Activated T-cell treated with anti-CD3 and anti-CD28 coated beads, Interleukin-2, amount 50 U/mL, for 24 hours (primary cell): Measurements from ENCODE around the gene PPIL1.
A peak's percentile ranks its signal among the peaks of the same experiment; 100 is the strongest.
"Not testable (repeated sequence)": the region's sequence is repeated elsewhere in the genome, so short reads cannot be mapped to it uniquely, and the experiment has no call there.

ENCODE experiments used
- DNase-seq: peaks from one replicate; pipeline ENCODE4 v3.0.0-alpha.2; 2020
- H3K27ac Mint-ChIP-seq: 2 replicates; pipeline ENCODE4 v1.8.0; 2020; ENCODE audit warnings: mild to moderate bottlenecking, mixed read lengths
- H3K27me3 Mint-ChIP-seq: 2 replicates; pipeline ENCODE4 v1.8.0; 2020; ENCODE audit warnings: mixed read lengths
- H3K36me3 Mint-ChIP-seq: 2 replicates; pipeline ENCODE4 v1.8.0; 2020; ENCODE audit warnings: low read depth, mixed read lengths
- H3K4me1 Mint-ChIP-seq: 2 replicates; pipeline ENCODE4 v1.8.0; 2020; ENCODE audit warnings: low read depth, mixed read lengths
- H3K4me3 Mint-ChIP-seq: 2 replicates; pipeline ENCODE4 v1.8.0; 2020; ENCODE audit warnings: mild to moderate bottlenecking, moderate library complexity, mixed read lengths
- H3K9me3 Mint-ChIP-seq: 2 replicates; pipeline ENCODE4 v1.8.0; 2020; ENCODE audit warnings: mixed read lengths

PPIL1 gene

DNA sequence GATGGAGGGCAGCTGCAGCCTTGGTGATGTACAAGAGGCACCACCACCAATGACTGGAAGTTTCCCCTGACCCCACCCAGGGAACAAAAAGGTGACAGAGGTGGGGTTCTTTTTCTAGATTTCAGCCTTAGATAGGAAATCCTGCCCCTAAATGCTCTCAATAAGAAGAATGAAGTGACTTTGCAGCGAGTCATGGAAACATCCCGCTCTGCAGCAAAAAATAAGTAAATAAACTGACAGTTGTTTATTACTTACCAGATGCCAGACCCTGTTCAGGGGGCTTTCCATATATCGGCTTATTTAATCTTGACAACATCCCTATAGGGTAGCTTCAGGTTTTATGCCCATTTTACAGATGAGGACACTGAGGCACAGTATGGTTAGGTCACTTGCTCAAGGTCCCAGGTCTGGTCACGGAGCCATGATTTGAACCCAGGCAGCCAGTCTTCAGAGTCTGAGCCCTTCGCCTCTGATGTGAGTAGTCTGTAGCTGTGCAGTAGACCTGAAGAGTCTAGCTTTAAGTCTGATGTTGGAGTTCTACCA, 30.3 kb upstream of the PPIL1 start:
- Mint-ChIP-seq H3K4me1 (peaks cover 6% of the 10 kb centered on the region), H3K27ac (no peak overlapping the region), H3K36me3 (peaks cover 85% of the 10 kb centered on the region)

DNA sequence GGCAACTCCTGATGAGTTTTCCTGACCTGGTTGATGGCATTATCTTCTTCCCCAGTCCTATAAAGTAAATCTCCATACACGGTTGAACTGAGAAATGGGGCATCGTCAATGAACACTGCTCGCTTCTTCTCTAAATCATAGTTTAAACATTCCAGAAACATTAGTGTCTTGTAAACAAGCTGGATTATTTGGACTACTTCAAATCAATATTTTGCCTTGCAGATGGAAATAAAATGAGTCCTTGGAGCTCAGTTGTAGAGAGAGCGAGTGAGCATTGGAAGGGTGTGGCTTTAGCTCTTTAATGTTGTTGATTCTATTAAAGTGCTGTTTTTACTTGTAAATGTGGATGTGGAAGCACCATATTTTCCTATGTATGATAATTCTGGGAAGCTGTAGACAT, 29.5 kb upstream of the PPIL1 start:
- no peak overlapping the region for H3K4me3 Mint-ChIP-seq
- H3K9me3 Mint-ChIP-seq, result no peaks in the 10 kb centered on the region
- no peak for DNase-seq
- H3K27me3 Mint-ChIP-seq, result no peaks in the 10 kb centered on the region
- peaks cover 6% of the 10 kb centered on the region for H3K4me1 Mint-ChIP-seq
- H3K27ac Mint-ChIP-seq, result no peak overlapping the region
- peaks cover 84% of the 10 kb centered on the region for H3K36me3 Mint-ChIP-seq

More for the DNA sequence above, 30.3 kb upstream of the PPIL1 start:
- Mint-ChIP-seq H3K27me3 (no peaks in the 10 kb centered on the region), H3K4me3 (no peak overlapping the region), H3K9me3 (no peaks in the 10 kb centered on the region)
- DNase-seq, result no peak

DNA sequence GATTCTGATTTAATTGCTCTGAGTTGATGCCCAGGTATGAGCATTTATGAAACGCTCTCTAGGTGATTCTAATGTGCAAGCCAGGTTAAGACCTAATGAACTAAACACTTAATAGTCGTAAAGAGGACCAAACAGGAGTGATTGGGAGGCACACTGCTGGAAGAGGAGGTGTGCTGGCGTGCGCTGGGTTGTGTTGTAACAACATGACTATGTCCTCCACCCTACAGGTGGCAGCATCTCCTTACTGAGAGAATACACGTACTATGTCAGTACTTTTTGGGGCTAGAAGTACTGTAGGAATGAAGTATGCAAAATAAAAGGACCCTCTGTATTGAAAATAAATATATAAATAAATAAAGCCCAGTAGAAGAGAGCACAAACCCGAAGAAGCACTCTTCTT, 23.0 kb upstream of the PPIL1 start:
- Mint-ChIP-seq H3K36me3 (peaks cover 72% of the 10 kb centered on the region), H3K4me3 (no peak overlapping the region), H3K27me3 (no peaks in the 10 kb centered on the region), H3K27ac (no peak overlapping the region), H3K9me3 (no peaks in the 10 kb centered on the region), H3K4me1 (peaks cover 4% of the 10 kb centered on the region)
- DNase-seq, result no peak

DNA sequence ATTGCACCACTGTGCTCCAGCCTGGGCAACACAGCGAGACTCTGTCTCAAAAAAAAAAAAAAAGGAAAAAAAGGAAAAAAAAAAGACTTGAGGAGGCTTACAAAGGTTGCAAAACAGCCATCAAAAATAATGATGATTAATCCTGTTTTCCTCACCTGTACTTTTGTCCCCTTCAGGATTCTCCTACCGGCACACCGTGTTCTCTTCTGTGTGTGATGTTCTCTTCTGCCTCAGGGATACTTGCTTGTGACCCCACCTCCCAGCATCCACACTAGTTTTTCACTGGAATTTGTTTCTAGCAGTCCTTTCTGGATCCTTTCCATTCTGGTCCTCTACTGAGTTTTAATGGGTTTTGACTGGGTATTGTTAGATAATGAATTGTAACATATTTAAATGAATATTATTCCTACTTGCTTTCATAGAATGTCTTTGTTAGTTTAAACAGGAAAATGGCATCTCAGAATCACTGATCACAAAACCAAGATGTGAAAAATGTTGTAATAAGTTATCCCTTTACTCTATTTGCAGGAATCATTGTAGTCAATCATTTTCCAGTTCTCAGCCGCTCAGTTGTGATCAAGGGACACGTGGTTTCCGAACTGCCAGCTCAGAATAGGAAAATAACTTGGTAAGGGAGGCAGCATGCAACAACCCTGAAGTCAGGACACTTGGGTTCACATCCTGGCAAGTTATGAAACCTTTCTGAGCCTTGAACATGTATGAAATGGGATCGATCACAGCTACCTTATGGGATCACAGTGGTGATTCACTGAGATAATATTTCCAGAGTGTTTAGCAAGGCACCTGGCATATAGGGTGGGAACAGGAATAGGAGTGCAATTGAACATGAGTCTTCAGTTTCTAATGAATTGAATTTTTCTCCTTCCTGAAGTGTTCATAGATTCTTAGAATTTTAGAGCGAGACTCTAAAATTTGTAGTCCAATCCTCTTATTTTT, 19.7 kb upstream of the PPIL1 start:
- Mint-ChIP-seq H3K4me3 (no peak overlapping the region), H3K36me3 (peaks cover 61% of the 10 kb centered on the region), H3K9me3 (no peaks in the 10 kb centered on the region), H3K27ac (peak overlapping the region; percentile 19), H3K4me1 (peaks cover 12% of the 10 kb centered on the region), H3K27me3 (no peaks in the 10 kb centered on the region)
- no peak for DNase-seq

DNA sequence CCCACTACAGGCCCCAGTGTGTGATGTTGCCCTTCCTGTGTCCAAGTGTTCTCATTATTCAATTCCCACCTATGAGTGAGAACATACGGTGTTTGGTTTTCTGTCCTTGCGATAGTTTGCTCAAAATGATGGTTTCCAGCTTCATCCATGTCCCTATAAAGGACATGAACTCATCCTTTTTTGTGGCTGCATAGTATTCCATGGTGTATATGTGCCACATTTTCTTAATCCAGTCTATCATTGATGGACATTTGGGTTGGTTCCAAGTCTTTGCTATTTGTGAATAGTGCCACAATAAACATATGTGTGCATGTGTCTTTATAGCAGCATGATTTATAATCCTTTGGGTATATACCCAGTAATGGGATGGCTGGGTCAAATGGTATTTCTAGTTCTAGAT, 16.6 kb upstream of the PPIL1 start:
- not testable (repeated sequence) for H3K9me3 Mint-ChIP-seq, H3K27me3 Mint-ChIP-seq, DNase-seq, H3K4me3 Mint-ChIP-seq, H3K27ac Mint-ChIP-seq
- H3K4me1 Mint-ChIP-seq, result peaks cover 40% of the 10 kb centered on the region
- H3K36me3 Mint-ChIP-seq, result peaks cover 55% of the 10 kb centered on the region

DNA sequence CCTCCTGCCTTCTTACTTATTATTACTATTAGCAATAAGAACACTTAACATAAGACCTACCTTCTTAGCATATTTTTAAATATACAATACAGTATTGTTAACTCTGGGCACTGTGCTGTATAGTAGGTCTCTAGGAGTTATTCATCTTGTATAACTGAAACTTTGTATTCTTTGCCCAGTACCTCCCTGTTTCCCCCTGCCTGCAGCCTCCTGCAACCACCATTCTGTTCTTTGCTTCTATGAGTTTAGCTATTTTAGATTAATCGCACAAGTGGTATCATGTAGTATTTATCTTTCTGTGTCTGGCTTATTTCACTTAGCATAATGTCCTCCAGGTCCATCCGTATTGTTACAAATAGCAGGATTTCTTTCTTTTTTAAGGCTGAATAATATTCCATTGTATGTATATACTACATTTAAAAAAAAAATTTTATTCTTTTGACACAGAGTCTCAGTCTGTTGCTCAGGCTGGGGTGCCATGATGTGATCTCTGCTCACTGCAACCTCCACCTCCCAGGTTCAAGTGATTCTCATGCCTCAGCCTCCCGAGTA, 15.6 kb upstream of the PPIL1 start:
- peaks cover 44% of the 10 kb centered on the region for H3K4me1 Mint-ChIP-seq
- DNase-seq, result no peak
- H3K27me3 Mint-ChIP-seq, result no peaks in the 10 kb centered on the region
- no peaks in the 10 kb centered on the region for H3K9me3 Mint-ChIP-seq
- no peak overlapping the region for H3K27ac Mint-ChIP-seq
- no peak overlapping the region for H3K4me3 Mint-ChIP-seq
- H3K36me3 Mint-ChIP-seq, result peaks cover 51% of the 10 kb centered on the region

DNA sequence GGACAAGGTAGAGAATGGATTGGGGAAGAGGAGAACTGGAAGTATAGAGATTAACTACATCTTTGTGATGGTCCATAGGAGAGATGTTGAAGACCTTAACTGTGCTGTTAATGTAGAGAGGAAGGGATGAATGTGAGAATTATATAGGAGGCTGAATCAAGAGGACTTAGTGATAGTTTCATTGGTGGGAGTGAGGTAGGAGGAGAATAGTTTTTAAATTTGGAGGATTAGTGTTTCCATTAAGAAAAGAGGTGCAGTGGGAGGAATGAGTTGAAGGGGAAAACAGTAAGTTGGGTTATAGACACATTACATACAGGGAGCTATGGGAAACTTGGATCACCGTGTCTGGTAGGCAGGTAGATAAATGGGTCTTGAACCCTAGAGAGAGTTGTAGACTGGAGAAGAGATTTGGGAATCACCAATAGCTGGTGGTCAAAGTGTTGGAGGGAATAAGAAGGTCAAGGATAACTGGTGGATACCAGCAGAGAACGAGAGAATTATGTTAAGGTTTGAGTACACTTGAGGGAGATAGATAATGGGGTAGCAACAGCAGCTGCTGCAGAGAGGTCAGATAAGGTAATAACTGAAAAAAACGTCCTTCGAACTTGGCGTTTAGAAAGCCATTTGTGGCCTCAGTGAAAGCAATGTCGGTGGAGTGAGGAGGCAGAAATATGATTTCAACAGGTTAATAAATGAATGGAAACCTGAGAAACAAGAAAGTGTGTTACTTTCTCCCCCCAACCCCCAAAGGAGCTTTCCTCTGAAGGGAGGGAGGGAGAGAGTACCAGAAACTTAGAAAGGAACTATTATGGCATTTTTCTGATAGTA, 14.3 kb upstream of the PPIL1 start:
- peaks cover 38% of the 10 kb centered on the region for H3K36me3 Mint-ChIP-seq
- peak overlapping the region; percentile 5 for H3K27ac Mint-ChIP-seq
- DNase-seq, result no peak
- no peak overlapping the region for H3K4me3 Mint-ChIP-seq
- H3K9me3 Mint-ChIP-seq, result no peaks in the 10 kb centered on the region
- peaks cover 46% of the 10 kb centered on the region for H3K4me1 Mint-ChIP-seq
- H3K27me3 Mint-ChIP-seq, result no peaks in the 10 kb centered on the region

DNA sequence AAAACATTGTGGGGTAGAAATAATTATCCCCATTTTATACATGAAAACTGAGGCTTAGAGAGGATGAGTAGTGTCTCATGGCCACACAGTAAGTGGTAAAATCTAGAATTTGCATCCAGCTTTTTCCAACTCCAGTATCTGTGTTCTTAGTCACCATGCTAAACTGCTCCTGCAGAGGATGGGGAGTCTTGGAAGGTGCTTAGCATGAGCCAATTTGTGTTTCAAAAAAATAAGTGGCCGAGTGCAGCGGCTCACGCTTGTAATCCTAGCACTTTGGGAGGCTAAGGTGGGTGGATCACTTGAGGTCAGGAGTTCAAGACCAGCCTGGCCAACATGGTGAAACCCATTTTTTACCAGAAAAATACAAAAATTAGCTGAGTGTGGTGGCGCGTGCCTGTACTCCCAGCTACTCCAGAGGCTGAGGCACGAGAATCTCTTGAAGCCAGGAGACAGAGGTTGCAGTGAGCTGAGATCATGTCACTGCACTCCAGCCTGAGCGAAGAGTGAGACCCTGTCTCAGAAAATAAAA, 13.6 kb upstream of the PPIL1 start:
- Mint-ChIP-seq H3K27ac (no peak overlapping the region), H3K4me3 (no peak overlapping the region), H3K27me3 (no peaks in the 10 kb centered on the region), H3K4me1 (peaks cover 46% of the 10 kb centered on the region), H3K36me3 (peaks cover 34% of the 10 kb centered on the region), H3K9me3 (no peaks in the 10 kb centered on the region)
- no peak for DNase-seq

DNA sequence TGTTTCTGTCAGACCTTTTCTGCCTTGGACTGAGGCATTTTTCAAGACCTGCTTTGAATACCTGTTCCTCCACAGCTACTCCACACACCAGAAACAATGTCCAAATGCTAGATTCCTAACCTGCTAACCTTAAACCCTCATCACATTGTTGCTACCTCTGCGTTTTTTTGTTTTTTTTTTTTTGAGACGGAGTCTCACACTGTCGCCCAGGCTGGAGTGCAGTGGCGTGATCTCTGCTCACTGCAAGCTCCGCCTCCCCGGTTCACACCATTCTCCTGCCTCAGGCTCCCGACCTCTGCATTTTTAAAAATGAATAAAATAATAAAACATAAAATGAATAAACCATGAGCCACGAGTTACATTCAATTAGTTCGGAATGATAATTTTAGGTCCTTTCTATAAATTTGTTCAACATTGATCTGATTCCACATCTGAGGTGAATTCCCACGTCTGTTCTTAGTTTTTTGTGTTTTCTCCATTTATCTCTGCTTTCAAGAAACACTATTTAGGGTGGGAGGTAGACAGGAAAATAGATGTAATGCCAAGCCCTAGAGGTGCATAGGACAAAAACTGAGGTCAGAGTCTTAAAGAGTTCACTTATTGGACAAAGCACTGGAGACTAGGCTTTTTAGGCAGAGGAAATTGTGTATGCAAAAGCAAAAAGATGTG, 12.5 kb upstream of the PPIL1 start:
- Mint-ChIP-seq H3K4me3 (peak overlapping the region; percentile 95), H3K4me1 (peaks cover 46% of the 10 kb centered on the region), H3K36me3 (peaks cover 24% of the 10 kb centered on the region), H3K9me3 (no peaks in the 10 kb centered on the region), H3K27me3 (no peaks in the 10 kb centered on the region), H3K27ac (peak overlapping the region; percentile 92)
- DNase-seq, result no peak

DNA sequence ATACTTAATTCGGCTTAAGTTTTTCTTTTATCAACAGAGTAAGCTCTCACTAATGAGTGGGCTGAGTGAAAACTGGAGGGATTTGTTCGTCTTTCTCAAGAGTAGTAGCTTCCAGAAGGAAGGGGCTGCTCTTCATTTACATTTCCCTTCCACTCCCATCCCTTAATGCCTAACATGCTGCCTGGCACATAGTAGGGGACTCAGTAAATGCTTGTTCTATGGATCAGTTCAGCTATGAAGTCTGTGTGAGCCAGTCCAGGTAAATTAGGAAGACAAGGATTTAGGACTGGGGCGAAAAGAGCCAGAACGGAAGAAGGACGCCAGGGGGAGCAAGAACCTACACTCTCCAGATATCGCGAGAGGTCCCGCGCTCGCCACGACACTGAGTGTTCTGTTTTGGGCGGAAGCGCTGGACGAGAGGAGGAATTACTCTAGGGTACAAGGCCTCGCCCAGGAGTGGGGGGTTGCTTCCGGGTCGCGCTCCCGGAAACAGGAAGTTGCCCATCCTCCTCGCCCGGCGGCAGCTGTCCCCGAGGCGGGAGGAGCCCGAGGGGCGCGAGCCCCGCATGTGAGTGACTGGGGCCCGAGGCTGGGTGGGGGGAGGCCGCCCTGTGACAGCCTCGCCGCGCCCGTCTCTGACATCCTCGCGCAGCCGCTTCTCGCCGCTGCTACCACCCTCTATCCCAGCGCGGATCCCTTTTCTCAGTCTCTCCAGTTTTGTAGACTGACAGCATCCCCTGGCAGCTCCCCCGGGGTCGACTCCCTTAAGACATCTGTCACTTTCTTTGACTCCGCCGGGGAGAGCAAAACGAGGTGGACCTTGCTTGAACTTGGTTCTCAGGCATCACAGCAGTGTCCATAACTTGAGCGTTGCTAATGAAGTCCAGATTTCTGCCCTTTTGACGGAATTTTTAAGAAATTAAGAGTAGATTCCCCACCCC, 11.1 kb upstream of the PPIL1 start, which contains the start of gene C6orf89:
Gene C6orf89 (plus strand): TSS at position 492 of the 941 bp plus-strand sequence. CDS start 13,493 bp downstream, outside the sequence.
- no peaks in the 10 kb centered on the region for H3K9me3 Mint-ChIP-seq
- peak within 1 kb of the TSS; percentile 96 for H3K27ac Mint-ChIP-seq
- peak within 1 kb of the TSS; percentile 95 for H3K4me3 Mint-ChIP-seq
- H3K27me3 Mint-ChIP-seq, result no peaks in the 10 kb centered on the region
- H3K4me1 Mint-ChIP-seq, result peaks cover 45% of the 10 kb centered on the region
- peaks cover 18% of the 10 kb centered on the region for H3K36me3 Mint-ChIP-seq
- DNase-seq, result peak; percentile 95

DNA sequence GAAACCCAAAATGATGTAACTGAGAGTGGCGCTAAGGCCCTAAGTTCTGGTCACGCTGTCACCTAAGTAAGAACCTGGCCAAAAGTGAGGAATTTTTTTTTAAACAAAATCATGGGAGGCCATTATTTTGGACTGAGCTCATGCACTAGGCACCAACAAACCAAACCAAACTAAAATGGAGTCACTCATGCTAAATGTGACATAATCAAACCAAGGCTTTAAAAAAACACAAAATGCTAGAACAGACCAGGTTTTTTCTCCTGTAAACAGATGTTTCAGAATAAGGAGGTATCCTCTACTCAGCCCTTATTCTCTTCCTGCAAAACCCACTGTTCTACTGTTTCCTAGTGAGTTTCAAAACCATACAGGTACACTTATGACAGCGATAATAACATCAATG, 10.0 kb upstream of the PPIL1 start:
- Mint-ChIP-seq H3K9me3 (no peaks in the 10 kb centered on the region), H3K36me3 (peaks cover 17% of the 10 kb centered on the region), H3K27me3 (peaks cover 1% of the 10 kb centered on the region), H3K4me3 (no peak overlapping the region), H3K27ac (peak overlapping the region; percentile 67), H3K4me1 (peaks cover 40% of the 10 kb centered on the region)
- DNase-seq, result no peak

DNA sequence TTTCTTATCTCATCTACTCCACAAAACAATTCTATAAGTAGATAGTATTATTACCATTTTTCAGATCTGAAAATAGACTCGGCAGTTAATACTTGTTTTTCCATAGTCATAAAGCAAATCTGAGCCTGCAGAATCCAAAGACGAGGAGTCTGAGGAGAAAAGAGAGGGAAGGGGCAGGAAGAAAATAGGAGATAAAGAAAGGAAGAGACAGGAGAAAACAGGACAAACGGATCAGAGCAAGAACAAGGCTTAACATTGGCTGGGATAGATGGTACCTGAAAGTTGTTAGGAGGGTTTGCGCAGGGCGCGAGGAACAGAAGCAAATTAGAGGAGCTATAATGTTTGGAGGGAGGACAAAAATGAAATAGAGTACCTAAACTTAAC, 639 bp upstream of the PPIL1 start:
- Mint-ChIP-seq H3K27ac (peak overlapping the region; percentile 99), H3K9me3 (no peaks in the 10 kb centered on the region), H3K4me1 (peaks cover 40% of the 10 kb centered on the region), H3K36me3 (peaks cover 44% of the 10 kb centered on the region), H3K27me3 (peaks cover 13% of the 10 kb centered on the region), H3K4me3 (peak overlapping the region; percentile 94)
- no peak for DNase-seq
